Immature natural killer cell (primary cell): ENCODE measurements around the gene ADAMTSL1. TPM values are rescaled to one million over a fixed set of nuclear protein-coding genes. Genes with fewer than 3 reads are reported as not detected.

Experiments used
- DNase-seq, 3 donors: peaks; one replicate each; pipeline ENCODE4 v3.0.0; 2022; ENCODE audit warnings: mixed read lengths in 1 of 3
- H3K27ac Mint-ChIP-seq, 6 donors: one replicate each; pipeline ENCODE4 v1.8.0; 2020; ENCODE audit warnings: mixed read lengths in 6 of 6, mild to moderate bottlenecking in 5 of 6, inconsistent platforms in 4 of 6, moderate library complexity in 3 of 6
- H3K27me3 Mint-ChIP-seq, 3 donors: one replicate each; pipeline ENCODE4 v1.8.0; 2020 to 2021; ENCODE audit warnings: low read depth in 3 of 3, mild to moderate bottlenecking in 3 of 3, mixed read lengths in 3 of 3, moderate library complexity in 3 of 3, inconsistent platforms in 1 of 3
- H3K36me3 Mint-ChIP-seq, 3 donors: one replicate each; pipeline ENCODE4 v1.8.0; 2020; ENCODE audit warnings: mixed read lengths in 3 of 3, inconsistent platforms in 2 of 3, mild to moderate bottlenecking in 2 of 3
- H3K4me1 Mint-ChIP-seq, 2 donors: one replicate each; pipeline ENCODE4 v1.8.0; 2020; ENCODE audit warnings: inconsistent platforms in 2 of 2, mild to moderate bottlenecking in 2 of 2, mixed read lengths in 2 of 2, moderate library complexity in 1 of 2
- H3K4me3 Mint-ChIP-seq, 5 donors: one replicate each; pipeline ENCODE4 v1.8.0; 2020; ENCODE audit warnings: mild to moderate bottlenecking in 5 of 5, mixed read lengths in 5 of 5, inconsistent platforms in 3 of 5, moderate library complexity in 3 of 5
- H3K9me3 Mint-ChIP-seq, 6 donors: one replicate each; pipeline ENCODE4 v1.8.0; 2020; ENCODE audit warnings: mild to moderate bottlenecking in 6 of 6, mixed read lengths in 6 of 6, inconsistent platforms in 4 of 6, moderate library complexity in 3 of 6
- polyA plus RNA-seq, 3 donors: library from polyadenylated mRNA; unstranded; fragments of 300-500 nt; fragmentation: Illumina TruSeq; gene quantifications; one replicate each; pipeline ENCODE4 v1.2.3, GENCODE V29; 2021

ADAMTSL1 gene
- polyA plus RNA-seq, 3 donors from 2014 or later = not detected

DNA sequence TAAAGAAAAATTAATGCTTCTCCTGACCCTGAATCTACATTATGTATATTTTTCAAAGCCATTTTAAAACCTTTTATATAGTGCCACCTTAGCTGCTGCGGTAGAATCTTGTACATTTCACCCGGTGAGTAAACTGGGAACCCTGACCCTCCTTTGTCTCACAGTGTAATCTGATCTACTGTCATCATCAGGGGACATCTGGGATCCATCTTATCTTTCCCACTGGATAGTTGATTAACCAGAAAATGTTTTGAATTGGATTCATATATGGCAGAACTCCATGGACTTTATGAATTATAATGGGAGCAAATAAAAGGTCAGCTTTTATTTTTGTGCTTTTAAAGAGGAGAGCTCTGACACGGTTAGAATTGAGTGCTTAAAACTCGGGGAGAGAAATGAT is 95.0 kb downstream of the ADAMTSL1 start:
- no peak for DNase-seq
- Mint-ChIP-seq H3K4me1 (no peaks in the 10 kb centered on the region), H3K27ac (no peak overlapping the region), H3K4me3 (no peak overlapping the region), H3K9me3 (peaks cover 0 to 8% (median 0%) of the 10 kb centered on the region in 6 donors), H3K27me3 (peaks cover 0 to 2% (median 0%) of the 10 kb centered on the region in 3 donors), H3K36me3 (no peaks in the 10 kb centered on the region)

DNA sequence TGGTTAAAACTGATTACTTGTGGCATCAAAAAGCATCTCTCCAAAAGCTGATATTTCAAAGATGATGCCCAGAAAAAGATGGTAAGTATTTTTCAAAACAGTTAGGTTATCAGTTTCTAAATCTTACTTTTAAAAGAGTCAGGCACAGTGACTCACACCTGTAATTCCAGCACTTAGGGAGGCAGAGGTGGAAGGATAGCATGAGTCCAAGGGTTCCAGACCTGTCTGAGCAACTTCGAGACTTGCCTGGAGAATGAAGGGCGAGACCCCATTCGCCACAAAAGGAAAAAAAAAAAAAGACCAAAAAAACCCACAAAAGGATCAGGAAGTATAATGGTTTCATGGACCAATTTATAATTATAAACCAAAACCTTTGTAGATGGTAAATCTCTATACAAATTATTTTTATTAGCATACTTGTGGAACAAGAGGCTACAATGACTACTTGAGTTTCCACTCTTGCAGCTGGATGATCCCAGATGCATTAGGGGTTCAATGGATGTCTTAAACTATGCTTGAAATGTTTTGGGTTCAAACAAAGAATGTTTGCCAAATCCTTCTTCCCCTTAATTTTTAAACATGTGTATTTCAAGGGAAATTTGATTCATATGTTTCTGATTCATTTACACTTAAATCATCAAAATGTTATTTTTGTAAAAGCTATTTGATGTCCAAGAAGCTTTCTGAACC is 96.1 kb downstream of the ADAMTSL1 start:
- H3K27me3 Mint-ChIP-seq = peaks cover 0 to 2% (median 0%) of the 10 kb centered on the region in 3 donors
- no peaks in the 10 kb centered on the region for H3K36me3 Mint-ChIP-seq
- no peak overlapping the region for H3K27ac Mint-ChIP-seq
- H3K9me3 Mint-ChIP-seq = peaks cover 0 to 8% (median 0%) of the 10 kb centered on the region in 6 donors
- no peaks in the 10 kb centered on the region for H3K4me1 Mint-ChIP-seq
- DNase-seq = no peak
- no peak overlapping the region for H3K4me3 Mint-ChIP-seq

DNA sequence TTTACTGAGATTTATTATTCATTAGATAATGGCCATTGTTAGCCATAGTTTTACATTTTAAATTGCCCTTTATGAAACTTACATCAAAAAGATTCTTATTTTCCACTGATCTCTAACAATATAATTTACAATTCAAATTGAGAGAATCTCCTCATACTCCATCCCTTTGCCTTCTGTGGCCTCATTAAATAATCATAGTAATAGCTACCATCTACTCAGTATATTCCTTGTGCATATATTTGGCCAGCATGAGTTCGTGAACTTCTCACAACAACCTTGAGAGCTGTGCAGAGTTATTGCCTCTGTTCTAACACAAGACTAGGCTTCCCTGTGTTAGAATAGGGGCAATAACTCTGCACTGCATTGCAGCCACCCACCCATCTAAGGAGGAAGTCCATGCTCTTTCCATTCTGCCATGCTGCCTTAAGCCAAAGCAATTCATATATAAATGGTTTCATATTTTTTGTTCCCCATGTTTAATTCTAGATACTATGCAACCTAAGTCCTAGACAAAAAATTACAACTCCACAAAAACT is 99.1 kb downstream of the ADAMTSL1 start:
- no peak for DNase-seq
- H3K27me3 Mint-ChIP-seq = no peaks in the 10 kb centered on the region
- H3K27ac Mint-ChIP-seq = no peak overlapping the region
- no peak overlapping the region for H3K4me3 Mint-ChIP-seq
- no peaks in the 10 kb centered on the region for H3K4me1 Mint-ChIP-seq
- no peaks in the 10 kb centered on the region for H3K36me3 Mint-ChIP-seq
- H3K9me3 Mint-ChIP-seq = peaks cover 0 to 2% (median 1%) of the 10 kb centered on the region in 6 donors

DNA sequence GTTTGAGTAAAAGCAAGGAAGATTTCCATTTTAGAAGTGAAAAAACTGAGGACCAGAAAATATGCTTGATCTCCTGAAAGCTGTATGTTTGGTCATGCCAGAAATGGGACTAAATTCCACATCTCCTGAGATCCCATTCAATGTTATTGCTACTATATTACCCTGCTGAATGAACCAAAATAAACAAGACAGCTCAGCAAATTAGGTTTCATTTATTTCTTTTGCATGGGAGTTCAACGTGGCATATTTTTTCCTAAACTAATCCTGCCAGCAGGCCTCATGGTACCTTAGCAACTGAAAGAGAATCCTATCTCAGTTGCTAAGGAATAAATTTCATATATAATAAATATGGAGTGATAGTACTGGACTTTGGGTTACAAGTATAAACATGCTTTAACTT is 101.7 kb downstream of the ADAMTSL1 start:
- no peaks in the 10 kb centered on the region for H3K27me3 Mint-ChIP-seq
- DNase-seq = no peak
- H3K27ac Mint-ChIP-seq = no peak overlapping the region
- no peak overlapping the region for H3K4me3 Mint-ChIP-seq
- no peaks in the 10 kb centered on the region for H3K36me3 Mint-ChIP-seq
- no peaks in the 10 kb centered on the region for H3K4me1 Mint-ChIP-seq
- H3K9me3 Mint-ChIP-seq = peaks cover 0 to 2% (median 0%) of the 10 kb centered on the region in 6 donors

DNA sequence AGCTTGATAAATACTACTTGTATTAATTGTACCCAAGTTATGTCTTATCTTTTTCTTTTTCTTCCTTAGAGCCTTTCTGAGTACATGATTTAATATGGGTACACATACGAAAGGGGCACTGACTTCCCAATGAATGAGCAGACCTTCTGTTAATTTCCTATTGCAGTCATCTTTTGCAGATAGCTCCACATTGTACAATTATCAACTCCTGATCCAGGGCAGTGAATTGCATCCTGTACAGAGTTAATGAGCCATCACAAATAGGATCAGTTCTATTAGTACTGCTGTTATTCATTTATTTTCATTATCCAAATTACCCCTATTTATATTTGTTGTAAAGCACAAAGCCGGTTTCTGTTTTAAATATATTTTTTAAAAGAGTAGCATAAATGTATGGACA is 105.6 kb downstream of the ADAMTSL1 start:
- H3K36me3 Mint-ChIP-seq = no peaks in the 10 kb centered on the region
- peaks cover 0 to 10% (median 3%) of the 10 kb centered on the region in 6 donors for H3K9me3 Mint-ChIP-seq
- no peaks in the 10 kb centered on the region for H3K4me1 Mint-ChIP-seq
- H3K4me3 Mint-ChIP-seq = no peak overlapping the region
- no peak overlapping the region for H3K27ac Mint-ChIP-seq
- no peaks in the 10 kb centered on the region for H3K27me3 Mint-ChIP-seq
- no peak for DNase-seq

DNA sequence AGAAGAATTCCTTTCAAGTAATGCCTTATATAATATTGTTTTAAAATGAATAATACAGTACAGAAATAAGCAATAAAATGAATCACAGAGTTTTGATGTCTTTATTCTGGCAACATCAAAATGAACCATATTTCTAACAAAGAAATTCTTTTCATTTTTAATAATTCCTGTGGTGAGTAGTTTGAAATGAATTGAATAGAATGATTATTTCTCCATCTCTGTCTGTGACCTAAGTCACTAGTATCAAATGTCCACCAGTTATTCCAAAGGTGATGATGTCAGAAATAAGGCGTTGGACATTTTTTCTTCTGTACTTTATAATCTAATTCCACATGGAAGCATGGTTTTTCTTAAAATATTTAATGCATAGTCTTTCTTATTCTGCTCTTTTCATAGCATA is 106.2 kb downstream of the ADAMTSL1 start:
- Mint-ChIP-seq H3K27ac (no peak overlapping the region), H3K9me3 (peaks cover 0 to 10% (median 5%) of the 10 kb centered on the region in 6 donors), H3K36me3 (no peaks in the 10 kb centered on the region), H3K27me3 (no peaks in the 10 kb centered on the region), H3K4me1 (no peaks in the 10 kb centered on the region), H3K4me3 (no peak overlapping the region)
- no peak for DNase-seq

DNA sequence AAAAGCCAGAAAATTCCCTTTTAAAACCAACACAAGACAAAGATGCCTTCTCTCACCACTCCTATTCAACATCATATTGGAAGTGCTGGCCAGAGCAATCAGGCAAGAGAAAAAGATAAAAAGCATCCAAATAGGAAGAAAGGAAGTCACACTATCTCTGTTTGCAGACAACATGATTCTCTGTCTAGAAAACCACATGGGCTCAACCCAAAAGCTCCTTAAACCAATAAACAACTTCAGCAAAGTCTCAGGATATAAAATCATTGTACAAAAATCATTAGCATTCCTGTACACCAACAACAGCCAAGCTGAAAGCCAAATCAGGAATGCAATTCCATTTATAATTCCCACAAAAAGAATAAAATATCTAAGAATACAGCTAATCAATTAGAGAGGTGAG is 112.0 kb downstream of the ADAMTSL1 start:
- H3K36me3 Mint-ChIP-seq = no peaks in the 10 kb centered on the region
- H3K9me3 Mint-ChIP-seq = peaks cover 1 to 22% (median 5%) of the 10 kb centered on the region in 6 donors
- H3K27ac Mint-ChIP-seq = no peak overlapping the region
- H3K4me1 Mint-ChIP-seq = no peaks in the 10 kb centered on the region
- no peak for DNase-seq
- no peak overlapping the region for H3K4me3 Mint-ChIP-seq
- peaks cover 0 to 2% (median 0%) of the 10 kb centered on the region in 3 donors for H3K27me3 Mint-ChIP-seq

DNA sequence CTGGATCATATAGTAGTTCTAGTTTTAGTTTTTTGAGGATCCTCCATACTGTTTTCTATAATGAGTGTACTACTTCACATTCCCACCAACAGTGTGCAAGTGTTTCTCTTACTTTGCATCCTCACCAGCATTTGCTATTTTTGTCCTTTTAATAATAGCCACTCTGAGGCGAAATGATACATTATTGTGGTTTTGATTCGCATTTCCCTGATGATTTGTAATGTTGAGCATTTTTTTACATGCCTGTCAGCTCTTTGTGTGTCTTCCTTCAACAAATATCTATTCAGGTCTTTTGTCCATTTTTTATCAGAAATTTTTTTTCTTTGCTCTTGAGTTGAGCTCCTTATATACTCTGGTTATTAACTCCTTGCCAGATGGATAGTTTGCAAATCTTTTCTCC is 114.0 kb downstream of the ADAMTSL1 start:
- Mint-ChIP-seq H3K27me3 (peaks cover 0 to 2% (median 0%) of the 10 kb centered on the region in 3 donors), H3K4me3 (no peak overlapping the region), H3K27ac (no peak overlapping the region), H3K9me3 (peaks cover 4 to 35% (median 8%) of the 10 kb centered on the region in 6 donors), H3K4me1 (no peaks in the 10 kb centered on the region), H3K36me3 (no peaks in the 10 kb centered on the region)
- DNase-seq = no peak

DNA sequence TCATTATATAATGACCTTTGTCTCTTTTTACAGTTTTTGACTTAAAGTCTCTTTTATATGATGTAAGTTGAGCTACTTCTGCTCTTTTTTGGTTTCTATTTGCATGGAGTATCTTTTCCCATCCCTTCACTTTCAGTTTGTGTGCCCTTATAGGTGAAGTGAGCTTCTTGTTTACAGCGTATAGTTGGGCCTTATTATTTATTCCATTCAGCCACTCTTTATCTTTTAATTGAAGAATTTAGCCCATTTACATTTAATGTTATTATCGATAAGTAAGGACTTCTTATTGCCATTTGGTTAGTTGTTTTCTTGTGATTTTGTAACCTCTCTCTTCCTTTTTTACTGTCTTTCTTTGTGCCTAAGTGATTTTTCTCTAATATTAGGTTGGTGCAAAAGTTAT is 117.3 kb downstream of the ADAMTSL1 start:
- Mint-ChIP-seq H3K36me3 (no peaks in the 10 kb centered on the region), H3K9me3 (peaks cover 2 to 41% (median 15%) of the 10 kb centered on the region in 6 donors), H3K4me1 (no peaks in the 10 kb centered on the region), H3K4me3 (no peak overlapping the region), H3K27me3 (peaks cover 0 to 5% (median 0%) of the 10 kb centered on the region in 3 donors), H3K27ac (no peak overlapping the region)
- DNase-seq = no peak

DNA sequence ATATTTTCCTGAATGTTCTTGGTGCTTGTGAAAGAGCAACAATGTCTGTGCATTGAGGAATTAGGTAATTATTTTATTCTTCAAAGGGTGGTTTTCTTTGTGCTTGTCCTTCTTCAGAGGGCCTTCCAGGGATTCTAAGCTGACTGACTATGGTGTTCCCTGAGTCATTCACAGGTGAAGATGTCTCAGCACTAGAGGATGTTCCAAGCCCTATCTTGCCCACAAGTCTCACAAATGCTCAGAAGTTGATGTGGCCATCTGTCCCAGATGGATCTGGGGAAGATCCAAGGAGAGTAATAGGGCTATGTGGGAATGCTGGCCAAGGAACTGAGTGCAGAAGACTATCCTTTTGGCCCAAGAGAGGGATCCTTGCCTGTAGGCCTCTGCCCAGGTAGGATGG is 120.9 kb downstream of the ADAMTSL1 start:
- Mint-ChIP-seq H3K36me3 (no peaks in the 10 kb centered on the region), H3K9me3 (peaks cover 5 to 38% (median 14%) of the 10 kb centered on the region in 6 donors), H3K4me1 (no peaks in the 10 kb centered on the region), H3K4me3 (no peak overlapping the region), H3K27ac (no peak overlapping the region), H3K27me3 (peaks cover 0 to 3% (median 0%) of the 10 kb centered on the region in 3 donors)
- DNase-seq = no peak

DNA sequence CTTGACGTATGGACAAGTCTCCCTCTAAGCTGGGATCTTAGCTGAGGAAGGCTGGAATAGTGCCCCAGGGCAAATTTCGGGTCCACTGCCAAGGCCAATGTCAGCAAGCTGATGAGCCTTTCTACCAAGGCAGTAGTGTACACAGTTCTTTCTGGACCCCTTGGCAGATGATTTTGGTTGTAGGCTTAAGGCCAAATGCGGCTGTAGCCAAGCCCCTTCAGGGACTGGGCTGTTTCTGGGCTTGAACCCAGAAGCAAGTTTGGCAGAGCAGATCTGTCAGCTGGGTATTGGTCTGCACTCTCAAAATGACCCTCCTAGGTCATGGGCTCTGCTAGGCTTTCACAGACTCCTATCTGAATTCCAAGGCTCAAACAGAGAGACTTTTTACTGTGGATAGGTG is 121.6 kb downstream of the ADAMTSL1 start:
- no peak overlapping the region for H3K4me3 Mint-ChIP-seq
- no peak for DNase-seq
- H3K9me3 Mint-ChIP-seq = peaks cover 5 to 30% (median 13%) of the 10 kb centered on the region in 6 donors
- no peaks in the 10 kb centered on the region for H3K4me1 Mint-ChIP-seq
- H3K36me3 Mint-ChIP-seq = no peaks in the 10 kb centered on the region
- H3K27ac Mint-ChIP-seq = no peak overlapping the region
- H3K27me3 Mint-ChIP-seq = peaks cover 0 to 3% (median 0%) of the 10 kb centered on the region in 3 donors

DNA sequence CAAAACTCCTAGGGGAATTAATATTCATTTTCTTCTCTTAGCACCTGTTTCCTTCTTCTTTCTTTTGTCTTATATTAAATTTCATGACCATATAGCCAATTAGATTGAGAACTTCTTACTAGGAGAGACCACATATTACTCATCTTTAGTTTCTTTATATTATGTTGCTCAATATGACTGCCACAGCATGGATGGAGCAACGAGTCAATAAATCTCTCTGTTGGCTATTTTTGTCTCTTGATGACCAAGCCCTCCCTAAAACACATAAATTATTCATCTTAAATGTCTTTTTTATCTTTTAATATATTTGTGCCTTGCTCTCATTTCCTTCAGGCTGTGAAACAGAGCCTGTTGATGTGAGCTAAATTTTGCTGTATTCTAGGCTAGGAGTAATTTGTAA is 123.0 kb downstream of the ADAMTSL1 start:
- Mint-ChIP-seq H3K27ac (no peak overlapping the region), H3K27me3 (peaks cover 0 to 3% (median 0%) of the 10 kb centered on the region in 3 donors), H3K4me1 (no peaks in the 10 kb centered on the region), H3K4me3 (no peak overlapping the region), H3K36me3 (no peaks in the 10 kb centered on the region), H3K9me3 (peaks cover 5 to 18% (median 11%) of the 10 kb centered on the region in 6 donors)
- DNase-seq = no peak

DNA sequence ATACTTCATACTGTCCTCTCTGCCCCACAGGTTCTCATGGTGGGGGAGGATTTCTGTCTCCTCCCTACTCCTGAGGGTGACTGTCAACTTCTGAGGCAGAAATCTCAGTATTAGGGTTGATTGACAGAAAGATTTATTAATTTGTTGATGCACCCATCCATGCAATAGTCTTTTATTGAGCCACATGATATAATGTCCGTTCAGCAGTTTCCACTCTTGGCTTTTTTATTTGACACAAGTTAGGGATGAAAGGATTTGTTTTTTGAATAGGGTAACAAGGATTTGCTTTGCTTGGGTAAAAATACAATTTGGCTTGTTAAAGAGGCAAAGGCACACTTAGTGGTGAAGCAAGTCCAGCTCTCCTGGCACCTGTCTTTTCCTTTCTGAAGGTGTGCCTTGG is 125.0 kb downstream of the ADAMTSL1 start:
- Mint-ChIP-seq H3K36me3 (no peaks in the 10 kb centered on the region), H3K9me3 (peaks cover 3 to 12% (median 7%) of the 10 kb centered on the region in 6 donors), H3K4me1 (no peaks in the 10 kb centered on the region), H3K27ac (no peak overlapping the region), H3K4me3 (no peak overlapping the region), H3K27me3 (peaks cover 0 to 3% (median 0%) of the 10 kb centered on the region in 3 donors)
- DNase-seq = no peak

DNA sequence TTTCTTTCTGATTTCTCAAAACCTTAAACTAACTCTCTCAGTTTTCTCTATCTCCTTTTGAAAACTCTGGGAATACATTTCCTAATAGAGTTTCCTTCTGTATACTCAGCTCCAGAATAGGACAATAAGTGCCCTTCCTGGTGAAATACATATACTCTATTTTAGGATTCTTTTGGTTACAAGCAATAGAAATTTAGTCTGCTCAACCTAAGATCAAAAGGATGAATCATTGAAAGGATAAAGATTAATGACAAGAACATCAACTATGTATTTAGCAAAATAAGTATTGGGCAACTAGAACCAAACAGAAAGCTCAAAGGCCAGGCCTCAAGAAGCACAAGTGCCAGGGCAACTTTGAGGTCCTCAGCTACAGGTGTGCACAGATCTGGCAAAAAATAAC is 127.1 kb downstream of the ADAMTSL1 start:
- H3K36me3 Mint-ChIP-seq = no peaks in the 10 kb centered on the region
- H3K27ac Mint-ChIP-seq = no peak overlapping the region
- H3K9me3 Mint-ChIP-seq = peaks cover 0 to 8% (median under 1%) of the 10 kb centered on the region in 6 donors
- no peak overlapping the region for H3K4me3 Mint-ChIP-seq
- DNase-seq = no peak
- H3K4me1 Mint-ChIP-seq = no peaks in the 10 kb centered on the region
- H3K27me3 Mint-ChIP-seq = no peaks in the 10 kb centered on the region

DNA sequence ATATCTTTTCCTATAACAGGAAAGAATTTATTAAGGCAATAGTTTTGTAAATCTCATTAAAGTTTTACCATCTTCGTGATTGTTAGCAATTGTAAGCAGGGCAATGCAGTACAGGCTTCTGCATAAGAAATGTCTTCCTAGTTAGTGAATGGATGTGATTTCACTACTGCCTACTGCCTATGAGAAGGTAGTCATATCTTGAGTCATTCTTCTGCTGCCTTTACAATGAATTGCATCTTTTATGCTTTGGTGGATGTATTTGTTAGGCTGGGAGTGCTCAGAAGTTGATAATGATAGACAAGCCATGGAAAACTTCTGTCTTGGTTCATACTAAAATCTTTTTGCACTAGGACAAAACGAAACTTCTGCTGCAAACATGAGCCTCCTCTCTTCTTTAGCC is 128.0 kb downstream of the ADAMTSL1 start:
- Mint-ChIP-seq H3K27me3 (no peaks in the 10 kb centered on the region), H3K4me1 (no peaks in the 10 kb centered on the region), H3K9me3 (peaks cover 0 to 8% (median 2%) of the 10 kb centered on the region in 6 donors), H3K27ac (no peak overlapping the region), H3K4me3 (no peak overlapping the region), H3K36me3 (no peaks in the 10 kb centered on the region)
- no peak for DNase-seq
